WERI-Rb-1 (cell line): ENCODE data around the gene SPACA7.
"Not testable (repeated sequence)": the region's sequence is repeated elsewhere in the genome, so short reads cannot be mapped to it uniquely, and the experiment has no call there.

Experiments used
- DNase-seq: peaks from one replicate; pipeline ENCODE4 v3.0.0-alpha.2; 2020
- H3K27ac ChIP-seq: fragments of 250-450 bp; sonication (Bioruptor Pico); 2 replicates; pipeline ENCODE4 v1.5.1; 2020; ENCODE audit warnings: mild to moderate bottlenecking, moderate library complexity
- H3K27me3 ChIP-seq: fragments of 250-450 bp; sonication (Bioruptor Pico); 2 replicates; pipeline ENCODE4 v1.5.1; 2021; ENCODE audit warnings: mild to moderate bottlenecking, low read depth, moderate library complexity; ENCODE audit not compliant: insufficient read depth, severe bottlenecking
- H3K36me3 ChIP-seq: fragments of 250-450 bp; sonication (Bioruptor Pico); 2 replicates; pipeline ENCODE4 v1.5.1; 2020; ENCODE audit warnings: mild to moderate bottlenecking, moderate library complexity
- H3K4me3 ChIP-seq: 2 replicates; pipeline ENCODE4 v1.5.1; 2011; ENCODE audit warnings: low read depth, mild to moderate bottlenecking, control low read depth, low read length
- H3K9me3 ChIP-seq: fragments of 250-450 bp; sonication (Bioruptor Pico); 2 replicates; pipeline ENCODE4 v1.5.1; 2021; ENCODE audit warnings: mild to moderate bottlenecking, moderate library complexity; ENCODE audit not compliant: severe bottlenecking
- CTCF ChIP-seq: IDR thresholded peaks from 2 replicates; pipeline ENCODE4 v1.5.1; 2011; ENCODE audit warnings: low read depth, mild to moderate bottlenecking, control low read depth, inconsistent platforms, low read length

The SPACA7 gene

DNA sequence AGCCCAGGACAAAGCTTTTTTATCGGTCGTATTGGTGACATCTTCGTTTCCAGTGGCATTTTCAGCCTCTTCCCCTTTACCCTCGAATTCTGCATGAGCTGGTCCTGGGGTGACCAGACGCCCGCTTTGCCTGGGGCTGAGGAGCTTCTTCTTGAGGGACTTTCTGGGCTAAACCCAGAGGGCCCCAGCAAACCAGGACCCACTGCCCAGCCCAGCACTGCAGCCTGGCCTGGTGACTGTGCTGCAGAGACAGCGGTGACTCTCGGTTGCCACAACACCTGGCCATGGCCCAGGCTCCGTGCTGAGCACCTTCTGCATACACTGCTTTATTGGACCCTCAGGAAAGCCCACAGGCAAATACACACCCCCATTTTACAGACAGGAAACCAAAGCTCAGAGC, 21.0 kb downstream of the SPACA7 start:
- no peak for DNase-seq
- no peak overlapping the region for H3K4me3 ChIP-seq
- TF ChIP-seq CTCF, result no peak
- no peak overlapping the region for H3K27ac ChIP-seq
- peaks cover 4% of the 10 kb centered on the region for H3K9me3 ChIP-seq
- peaks cover 87% of the 10 kb centered on the region for H3K27me3 ChIP-seq
- no peaks in the 10 kb centered on the region for H3K36me3 ChIP-seq

DNA sequence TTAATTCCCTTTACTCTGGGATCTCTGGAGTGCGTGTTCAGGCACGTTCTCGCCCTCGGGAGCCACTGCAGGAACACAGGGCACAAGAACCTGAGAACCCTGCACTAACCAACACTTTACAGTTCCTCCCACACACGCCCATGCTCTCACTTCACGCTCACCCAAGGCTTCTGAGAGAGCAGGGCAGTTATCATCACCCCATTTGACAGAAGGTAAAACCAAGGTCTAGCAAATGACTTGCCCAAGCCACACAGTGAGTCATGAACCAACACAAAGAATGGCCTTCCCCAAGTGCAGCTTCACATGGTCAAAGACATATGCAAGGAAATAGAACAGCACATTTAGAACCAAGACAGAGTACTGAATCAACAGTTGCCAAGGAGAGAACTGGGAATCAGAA, 22.2 kb downstream of the SPACA7 start:
- not testable (repeated sequence) for H3K27ac ChIP-seq, DNase-seq, H3K36me3 ChIP-seq, H3K9me3 ChIP-seq, H3K4me3 ChIP-seq
- H3K27me3 ChIP-seq, result peaks cover 90% of the 10 kb centered on the region

GRCh38 chr13:112409828-112410227, 33.7 kb downstream of the SPACA7 start:
- H3K27ac ChIP-seq, H3K9me3 ChIP-seq, H3K4me3 ChIP-seq, DNase-seq, H3K36me3 ChIP-seq: not testable (repeated sequence)
- peaks cover 70% of the 10 kb centered on the region for H3K27me3 ChIP-seq

DNA sequence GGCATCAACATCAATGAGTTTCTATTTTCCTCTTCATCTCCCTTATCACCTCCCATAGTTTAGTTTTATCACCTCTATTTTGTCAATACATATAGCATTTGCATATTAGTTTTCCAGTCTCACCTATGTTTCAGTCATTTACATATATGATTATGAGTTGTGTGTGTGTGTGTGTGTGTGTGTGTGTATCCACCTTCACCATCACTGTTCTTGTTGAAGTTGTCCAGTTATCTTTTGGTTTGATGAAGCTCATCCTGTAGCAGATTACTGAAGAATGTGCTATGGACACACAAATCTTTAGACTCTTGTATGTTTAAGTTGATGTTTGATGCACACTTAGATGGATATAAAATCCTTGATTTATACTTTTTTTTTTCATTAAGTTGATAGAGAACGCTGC, 40.5 kb downstream of the SPACA7 start:
- peaks cover 83% of the 10 kb centered on the region for H3K27me3 ChIP-seq
- peaks cover 24% of the 10 kb centered on the region for H3K9me3 ChIP-seq
- no peak for DNase-seq
- no peak overlapping the region for H3K27ac ChIP-seq
- no peak overlapping the region for H3K4me3 ChIP-seq
- H3K36me3 ChIP-seq, result no peaks in the 10 kb centered on the region
- no peak for TF ChIP-seq CTCF

- H3K27me3 ChIP-seq, result peaks cover 83% of the 10 kb centered on the region
- TF ChIP-seq CTCF, result no peak
These were observed 40.9 kb downstream of the SPACA7 start for GRCh38 chr13:112417079-112417478.

GRCh38 chr13:112424098-112424497, 47.9 kb downstream of the SPACA7 start:
- no peak overlapping the region for H3K27ac ChIP-seq
- DNase-seq, result no peak
- no peak for TF ChIP-seq CTCF
- peaks cover 89% of the 10 kb centered on the region for H3K27me3 ChIP-seq
- H3K9me3 ChIP-seq, result peaks cover 40% of the 10 kb centered on the region
- no peak overlapping the region for H3K4me3 ChIP-seq
- no peaks in the 10 kb centered on the region for H3K36me3 ChIP-seq

More at GRCh38 chr13:112417079-112417478, 40.9 kb downstream of the SPACA7 start:
- H3K27ac ChIP-seq, result no peak overlapping the region
- no peak for DNase-seq
- no peak overlapping the region for H3K4me3 ChIP-seq
- no peaks in the 10 kb centered on the region for H3K36me3 ChIP-seq
- peaks cover 25% of the 10 kb centered on the region for H3K9me3 ChIP-seq

GRCh38 chr13:112428704-112429103, 52.5 kb downstream of the SPACA7 start:
- Histone ChIP-seq H3K27ac (no peak overlapping the region), H3K36me3 (no peaks in the 10 kb centered on the region), H3K27me3 (peaks cover 83% of the 10 kb centered on the region), H3K9me3 (peaks cover 17% of the 10 kb centered on the region), H3K4me3 (no peak overlapping the region)
- no peak for TF ChIP-seq CTCF
- DNase-seq, result no peak
